Hepatocyte (in vitro differentiated cells): ENCODE data around the gene GLDN.

Experiments
- CTCF ChIP-seq: fragments of 200-600 bp; sonication (generic); IDR thresholded peaks from 2 replicates; pipeline ENCODE4 v1.5.1; 2016; ENCODE audit warnings: antibody characterized with exemption, mild to moderate bottlenecking; ENCODE audit not compliant: poor library complexity
- EZH2 ChIP-seq: fragments of 200-600 bp; sonication (generic); IDR thresholded peaks from 2 replicates; pipeline ENCODE4 v1.6.1; 2016; ENCODE audit warnings: antibody characterized with exemption, mild to moderate bottlenecking, borderline replicate concordance

- no peak for TF ChIP-seq CTCF
- no peak for TF ChIP-seq EZH2
Observed at GRCh38 chr15:51396921-51397320, 55.5 kb downstream of the GLDN start.
